ENCODE results near the gene EXOSC10. TPM values are rescaled to one million over a fixed set of nuclear protein-coding genes. Genes with fewer than 3 reads are reported as not detected.
"Not testable (repeated sequence)": the region's sequence is repeated elsewhere in the genome, so short reads cannot be mapped to it uniquely, and the experiment has no call there.

EXOSC10 gene
- total RNA-seq, 4 donors from 2014 or later, result 96.1 to 181 (median 127) TPM

GRCh38 chr1:11054181-11054580 lies 45.5 kb downstream of the EXOSC10 start:
- Histone ChIP-seq H3K27me3 (no peaks in the 10 kb centered on the region), H3K9me3 (no peaks in the 10 kb centered on the region), H3K4me3 (no peak overlapping the region), H3K4me1 (peaks cover 0 to 24% (median 7%) of the 10 kb centered on the region in 4 donors), H3K36me3 (peaks cover 0 to 46% (median 8%) of the 10 kb centered on the region in 3 donors), H3K27ac (no peak overlapping the region)
- 77 to 84% methylated on average over 2 to 7 of the region's 7 CpGs for WGBS, 2 donors
- no peak for DNase-seq (ENCODE audit: low spot score in 2 of 2)
- TF ChIP-seq EP300 (IDR thresholded peaks at IDR 0.05), result no peak
- TF ChIP-seq POLR2A (IDR thresholded peaks at IDR 0.05), result no peak
- TF ChIP-seq CTCF (IDR thresholded peaks at IDR 0.05), result no peak

- no peak for DNase-seq (ENCODE audit: low spot score in 2 of 2)
- no peak overlapping the region for H3K27ac ChIP-seq
- H3K36me3 ChIP-seq, result peaks cover 0 to 46% (median 8%) of the 10 kb centered on the region in 3 donors
- no peak for TF ChIP-seq CTCF (IDR thresholded peaks at IDR 0.05)
- no peak overlapping the region for H3K4me3 ChIP-seq
- H3K9me3 ChIP-seq, result no peaks in the 10 kb centered on the region
- H3K27me3 ChIP-seq, result no peaks in the 10 kb centered on the region
- H3K4me1 ChIP-seq, result peaks cover 0 to 20% (median 3%) of the 10 kb centered on the region in 4 donors
- 62 to 74% methylated on average over 7 to 9 of the region's 10 CpGs for WGBS, 2 donors
Measured at GRCh38 chr1:11053758-11054137, 45.9 kb downstream of the EXOSC10 start.

- H3K9me3 ChIP-seq, result no peaks in the 10 kb centered on the region
- 26 to 34% methylated on average over 19 to 29 of the region's 29 CpGs for WGBS, 2 donors
- TF ChIP-seq EP300 (IDR thresholded peaks at IDR 0.05), result no peak
- TF ChIP-seq POLR2A (IDR thresholded peaks at IDR 0.05), result no peak
- TF ChIP-seq CTCF (IDR thresholded peaks at IDR 0.05), result no peak
Measured at GRCh38 chr1:11052839-11053757, 46.6 kb downstream of the EXOSC10 start.

GRCh38 chr1:11051781-11052511 lies 47.7 kb downstream of the EXOSC10 start:
- WGBS, 2 donors, result 52% methylated on average over 15 to 19 of the region's 19 CpGs
- Histone ChIP-seq H3K4me1 (peaks cover 0 to 10% (median 0%) of the 10 kb centered on the region in 4 donors), H3K27ac (no peak overlapping the region), H3K36me3 (peaks cover 0 to 33% (median 8%) of the 10 kb centered on the region in 3 donors), H3K9me3 (no peaks in the 10 kb centered on the region), H3K27me3 (no peaks in the 10 kb centered on the region), H3K4me3 (no peak overlapping the region)
- TF ChIP-seq CTCF (IDR thresholded peaks at IDR 0.05) (no peak), POLR2A (IDR thresholded peaks at IDR 0.05) (no peak), EP300 (IDR thresholded peaks at IDR 0.05) (no peak)
- no peak for DNase-seq (ENCODE audit: low spot score in 2 of 2)

More at GRCh38 chr1:11052839-11053757, 46.6 kb downstream of the EXOSC10 start:
- DNase-seq (ENCODE audit: low spot score in 2 of 2), result no peak
- Histone ChIP-seq H3K4me3 (no peak overlapping the region), H3K27ac (no peak overlapping the region), H3K36me3 (peaks cover 0 to 45% (median 8%) of the 10 kb centered on the region in 3 donors), H3K27me3 (no peaks in the 10 kb centered on the region), H3K4me1 (peaks cover 0 to 16% (median 0%) of the 10 kb centered on the region in 4 donors)

- not testable (repeated sequence) for H3K4me3 ChIP-seq; H3K27me3 ChIP-seq; H3K27ac ChIP-seq; DNase-seq (ENCODE audit: low spot score in 2 of 2); H3K9me3 ChIP-seq; H3K4me1 ChIP-seq
- 86 to 90% methylated on average over 10 of the region's 10 CpGs for WGBS, 2 donors
- peaks cover 0 to 25% (median 5%) of the 10 kb centered on the region in 3 donors for H3K36me3 ChIP-seq
Measured at GRCh38 chr1:11051121-11051520, 48.5 kb downstream of the EXOSC10 start.
